Body of pancreas (tissue), 4 donors: ENCODE results near the gene PDCD1LG2.

Source experiments
- POLR2A ChIP-seq, 3 donors: fragments of 450-650 bp; IDR thresholded peaks; one replicate each; pipeline ENCODE4 v1.6.1; 2016; ENCODE audit warnings: antibody characterized with exemption in 3 of 3, mild to moderate bottlenecking in 2 of 3
- TF ChIP-seq, protein P1 (sequence below), 7 experiments: fragments of 450-650 bp in 4 of 7; fragments of 200-600 bp in 3 of 7; sonication (generic) in 3 of 7; IDR thresholded peaks; one replicate each; pipeline ENCODE4 v1.5.1; 2016 to 2019; ENCODE audit warnings: antibody characterized with exemption in 7 of 7

DNA sequence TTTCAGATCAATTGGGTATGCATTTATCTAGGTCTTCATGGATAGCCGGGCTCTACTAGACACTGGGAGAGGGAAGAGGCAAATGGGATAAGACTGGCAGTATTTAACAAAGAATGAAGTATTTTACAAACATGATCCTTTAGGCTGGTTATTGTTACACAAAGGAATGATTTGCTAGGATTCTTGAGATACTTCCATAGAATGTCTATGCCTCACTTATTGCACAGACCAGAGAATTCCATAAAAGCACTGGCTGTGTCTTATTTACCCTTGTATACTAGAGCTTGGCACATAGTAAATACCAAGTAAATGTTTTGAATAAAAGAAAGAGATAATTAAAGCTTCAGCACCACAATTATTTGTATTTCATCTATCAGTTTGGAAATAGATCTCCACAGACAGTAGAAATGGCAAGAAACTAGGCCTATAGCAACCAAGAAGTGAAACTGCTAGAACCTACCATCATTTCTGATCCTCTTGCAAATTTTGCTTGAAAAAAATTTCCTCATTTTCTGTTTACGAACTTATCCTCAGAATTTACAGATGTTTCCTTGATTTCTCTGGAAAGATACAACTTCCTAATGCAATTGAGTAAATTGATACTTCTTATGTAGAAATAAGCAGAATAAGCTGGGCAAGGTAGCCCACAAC is 3.8 kb downstream of the PDCD1LG2 start:
- no peak for TF ChIP-seq POLR2A (IDR thresholded peaks at IDR 0.05)
- TF ChIP-seq, protein P1, sequence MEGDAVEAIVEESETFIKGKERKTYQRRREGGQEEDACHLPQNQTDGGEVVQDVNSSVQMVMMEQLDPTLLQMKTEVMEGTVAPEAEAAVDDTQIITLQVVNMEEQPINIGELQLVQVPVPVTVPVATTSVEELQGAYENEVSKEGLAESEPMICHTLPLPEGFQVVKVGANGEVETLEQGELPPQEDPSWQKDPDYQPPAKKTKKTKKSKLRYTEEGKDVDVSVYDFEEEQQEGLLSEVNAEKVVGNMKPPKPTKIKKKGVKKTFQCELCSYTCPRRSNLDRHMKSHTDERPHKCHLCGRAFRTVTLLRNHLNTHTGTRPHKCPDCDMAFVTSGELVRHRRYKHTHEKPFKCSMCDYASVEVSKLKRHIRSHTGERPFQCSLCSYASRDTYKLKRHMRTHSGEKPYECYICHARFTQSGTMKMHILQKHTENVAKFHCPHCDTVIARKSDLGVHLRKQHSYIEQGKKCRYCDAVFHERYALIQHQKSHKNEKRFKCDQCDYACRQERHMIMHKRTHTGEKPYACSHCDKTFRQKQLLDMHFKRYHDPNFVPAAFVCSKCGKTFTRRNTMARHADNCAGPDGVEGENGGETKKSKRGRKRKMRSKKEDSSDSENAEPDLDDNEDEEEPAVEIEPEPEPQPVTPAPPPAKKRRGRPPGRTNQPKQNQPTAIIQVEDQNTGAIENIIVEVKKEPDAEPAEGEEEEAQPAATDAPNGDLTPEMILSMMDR (IDR thresholded peaks at IDR 0.05), result no peak
